Stimulated activated CD4-positive, alpha-beta T cell treated with anti-CD3 and anti-CD28 coated beads, Interleukin-12 subunit alpha, Interleukin-12 subunit beta, amount 100 ng/mL, for 4 hours (primary cell): ENCODE data around the gene CARMIL1.

Source experiments
- DNase-seq: peaks from one replicate; pipeline ENCODE4 v3.0.0-alpha.2; 2020

Gene CARMIL1

DNA sequence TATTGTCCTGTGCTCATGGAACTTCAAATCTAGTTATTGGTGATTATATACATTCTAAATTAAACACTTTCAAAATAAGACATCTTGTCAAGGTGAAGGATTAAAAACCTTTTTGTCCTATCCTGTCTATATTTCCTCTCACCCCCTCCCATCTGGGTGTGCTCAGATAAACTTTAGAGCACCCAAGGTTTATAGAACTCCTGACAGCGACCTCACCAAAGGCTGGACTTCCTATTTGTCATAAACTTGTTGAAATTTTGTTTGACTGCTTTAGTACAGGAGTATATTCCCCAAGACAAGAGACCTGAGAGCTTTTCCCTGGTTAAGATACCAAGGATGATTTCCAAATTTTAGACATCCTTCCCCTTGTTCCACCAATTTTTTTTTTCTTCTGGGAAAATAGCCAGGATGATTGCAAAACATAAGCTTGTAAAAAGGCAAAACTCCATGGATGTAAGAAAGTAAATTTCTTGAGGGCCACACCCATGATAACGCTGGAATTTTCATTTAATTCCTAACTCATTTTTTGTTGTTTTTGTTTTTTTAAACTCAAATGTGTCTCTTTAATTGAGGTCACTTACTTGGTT, 33.0 kb downstream of the CARMIL1 start:
- DNase-seq = no peak

- no peak for DNase-seq
These were observed 33.5 kb downstream of the CARMIL1 start for GRCh38 chr6:25312703-25313102.

DNA sequence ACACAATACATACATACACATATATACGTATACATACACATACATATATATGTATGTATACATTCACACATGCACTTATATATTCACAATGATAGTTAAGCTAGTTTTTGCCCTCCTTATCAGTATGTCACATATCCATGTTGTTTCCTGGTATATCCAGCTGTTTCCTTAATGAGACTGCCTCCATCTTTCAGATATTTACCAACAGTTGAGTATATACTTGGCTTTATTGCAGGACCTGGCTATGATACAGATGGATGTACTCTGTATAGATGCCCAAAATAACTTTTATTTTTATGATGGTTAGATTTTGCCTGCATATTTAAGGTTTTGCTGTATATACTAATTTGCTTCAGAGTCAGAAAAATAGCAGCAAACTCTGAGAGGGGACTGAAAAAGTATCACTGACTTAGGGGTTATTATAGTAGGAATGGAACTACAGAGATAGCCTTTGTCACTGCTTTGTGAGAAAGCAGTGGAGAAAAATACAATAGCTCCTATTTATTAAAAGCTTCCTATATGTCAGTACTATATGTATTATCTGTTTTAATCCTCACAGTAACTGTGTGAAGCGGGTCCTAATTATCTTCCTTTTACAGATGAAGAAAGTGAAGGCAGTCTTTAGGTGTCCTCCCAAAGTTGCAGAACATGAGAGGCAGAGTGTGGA, 35.5 kb downstream of the CARMIL1 start:
- DNase-seq = no peak

DNA sequence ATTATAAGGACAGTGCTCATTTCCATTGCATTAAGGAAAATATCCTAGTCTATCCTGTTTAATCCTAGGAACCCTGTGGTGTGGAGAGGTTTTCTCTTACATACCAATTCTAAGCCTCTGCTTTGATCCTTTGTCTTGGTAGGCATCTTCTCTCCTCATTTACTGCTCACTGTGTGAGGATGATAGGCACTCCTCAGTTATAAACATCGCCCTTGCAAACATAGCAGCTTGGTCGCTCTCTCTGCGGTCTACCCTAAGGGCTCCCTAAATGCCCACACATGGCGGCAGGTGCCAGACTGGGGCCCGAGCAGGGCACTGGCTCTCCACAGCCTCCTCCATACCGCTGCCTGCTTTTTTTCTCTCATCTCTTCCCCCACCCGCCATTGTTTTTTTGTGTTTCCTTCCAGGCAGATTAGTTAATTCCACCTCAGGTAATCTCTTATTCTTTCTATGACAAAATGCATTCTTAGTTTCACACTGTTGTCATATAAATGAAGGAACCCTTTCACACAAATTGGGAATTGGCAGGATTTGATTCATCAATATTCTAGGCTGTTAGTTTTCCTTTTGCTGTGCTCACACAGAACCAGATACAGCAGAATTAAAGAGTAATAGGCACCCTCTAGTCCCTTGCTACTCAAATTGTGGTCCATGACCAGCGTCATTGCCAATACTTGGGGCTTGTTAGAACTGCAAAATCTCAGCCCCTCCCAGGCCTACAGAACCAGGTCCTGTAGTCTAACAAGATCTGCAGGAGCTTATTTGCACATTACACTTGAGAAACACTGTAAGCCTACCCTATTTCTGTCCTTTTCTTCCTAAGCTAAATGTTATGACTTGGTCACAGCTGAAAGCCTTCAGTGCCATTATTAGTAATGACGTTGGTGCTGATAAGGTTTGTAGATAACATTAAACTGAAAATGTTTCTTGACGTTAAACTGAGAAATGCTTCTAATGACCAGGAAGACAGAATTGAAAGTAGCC, 36.3 kb downstream of the CARMIL1 start:
- DNase-seq = no peak

GRCh38 chr6:25316626-25317025, 37.5 kb downstream of the CARMIL1 start:
- no peak for DNase-seq

- DNase-seq = no peak
These were observed 39.4 kb downstream of the CARMIL1 start for GRCh38 chr6:25318589-25318988.

GRCh38 chr6:25320459-25320858, 41.3 kb downstream of the CARMIL1 start:
- no peak for DNase-seq

GRCh38 chr6:25322692-25323091, 43.5 kb downstream of the CARMIL1 start:
- no peak for DNase-seq

DNA sequence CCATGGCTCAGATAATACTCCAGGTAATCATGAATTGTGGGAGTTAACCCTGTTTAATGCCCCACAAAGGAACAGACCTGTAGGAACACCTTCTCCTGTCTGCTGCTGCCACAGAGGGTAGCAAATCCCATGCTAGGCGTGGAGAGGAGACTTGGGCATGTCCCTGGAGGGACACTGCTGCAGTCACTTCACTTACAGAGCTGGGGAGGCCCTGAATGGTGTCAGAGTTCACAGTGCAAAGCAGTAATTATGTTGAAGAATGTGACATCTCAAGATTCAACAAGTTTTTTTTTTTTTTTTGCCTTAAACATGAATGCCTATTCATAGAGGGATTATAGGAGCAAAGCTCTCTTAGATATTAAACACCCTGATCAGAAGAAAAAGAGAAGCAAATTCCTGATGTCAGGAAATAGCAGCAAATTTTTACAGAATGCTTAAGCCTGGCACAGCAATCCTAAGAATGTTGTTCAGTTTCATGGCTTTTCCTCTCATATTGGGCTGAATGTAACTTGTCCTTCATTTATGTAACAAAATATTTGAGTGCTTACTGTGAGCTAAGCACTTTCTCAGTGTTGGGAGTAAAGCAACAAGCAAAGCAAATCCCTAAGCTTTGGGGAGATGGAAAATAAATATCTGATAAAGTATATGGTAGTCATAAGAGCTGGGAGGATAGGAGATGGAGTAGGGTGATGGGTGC, 45.0 kb downstream of the CARMIL1 start:
- no peak for DNase-seq

- no peak for DNase-seq
These were observed 47.0 kb downstream of the CARMIL1 start for GRCh38 chr6:25326126-25326525.

DNA sequence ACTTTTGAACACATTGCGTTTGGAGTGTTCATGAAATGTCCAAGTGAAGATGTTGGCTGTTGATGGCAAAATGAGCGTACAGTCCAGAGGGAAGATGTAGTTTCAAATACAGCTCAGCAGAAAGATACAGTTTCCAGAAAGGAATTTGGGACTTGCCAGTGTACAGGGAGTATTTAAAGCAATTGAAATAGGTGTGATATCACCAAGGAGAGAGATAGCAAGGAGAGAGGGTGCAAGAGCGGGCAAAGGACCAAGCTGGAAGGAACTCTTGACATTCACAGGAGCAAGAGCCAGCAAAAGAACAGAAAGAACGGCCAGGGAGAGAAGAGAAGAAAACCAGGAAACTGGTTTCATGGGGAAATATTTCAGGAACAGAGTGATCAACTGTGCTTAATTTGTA, 47.8 kb downstream of the CARMIL1 start:
- DNase-seq = no peak

DNA sequence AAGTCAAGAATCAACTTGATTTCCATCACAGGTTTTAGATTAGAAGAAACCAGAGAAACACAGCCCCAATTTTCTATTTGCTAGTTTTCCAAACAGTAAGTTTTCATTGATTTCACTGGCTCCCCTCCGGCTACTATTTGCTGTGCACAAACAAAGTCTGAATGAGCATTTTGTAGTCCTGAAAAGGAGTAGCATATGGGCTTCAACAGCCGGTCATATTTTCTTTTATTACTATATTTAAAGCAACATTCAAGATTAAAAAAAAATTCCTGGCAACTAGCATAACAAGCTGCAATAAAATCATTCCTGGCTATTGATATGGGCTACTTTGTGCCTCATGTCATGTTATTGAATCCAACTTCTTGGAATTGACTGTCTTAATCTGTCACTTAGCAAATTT, 48.3 kb downstream of the CARMIL1 start:
- DNase-seq = no peak

DNA sequence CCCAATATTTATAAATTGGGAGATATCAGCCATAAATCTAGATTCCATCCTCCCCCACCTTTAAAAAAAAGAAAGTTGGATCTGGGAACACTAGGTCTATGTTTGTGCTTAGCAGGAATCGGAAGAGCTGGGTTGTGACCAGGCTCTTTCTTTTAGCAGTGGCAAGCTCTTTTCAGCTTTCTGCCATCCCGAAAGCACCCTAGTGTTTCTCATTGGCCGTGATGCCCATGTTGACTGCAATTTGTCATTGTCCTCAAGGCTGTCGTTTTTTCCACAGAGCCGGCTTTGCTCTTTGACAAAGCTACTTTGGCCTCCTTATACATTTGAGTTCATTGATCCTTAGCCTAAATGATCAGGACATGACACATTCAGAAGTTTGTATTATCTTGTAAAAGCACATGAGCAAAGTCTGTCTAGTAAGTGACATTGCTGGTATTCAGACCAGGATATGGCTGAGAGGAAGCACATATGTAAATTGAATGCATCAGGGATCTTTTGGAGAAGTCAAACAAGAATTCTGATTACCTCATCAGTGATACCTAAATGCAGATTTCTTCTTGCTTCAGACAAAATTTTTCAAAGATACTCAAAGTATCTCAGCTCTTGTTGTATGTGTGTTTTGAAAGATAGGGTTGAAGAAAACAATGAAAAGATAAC, 50.1 kb downstream of the CARMIL1 start:
- DNase-seq = no peak

DNA sequence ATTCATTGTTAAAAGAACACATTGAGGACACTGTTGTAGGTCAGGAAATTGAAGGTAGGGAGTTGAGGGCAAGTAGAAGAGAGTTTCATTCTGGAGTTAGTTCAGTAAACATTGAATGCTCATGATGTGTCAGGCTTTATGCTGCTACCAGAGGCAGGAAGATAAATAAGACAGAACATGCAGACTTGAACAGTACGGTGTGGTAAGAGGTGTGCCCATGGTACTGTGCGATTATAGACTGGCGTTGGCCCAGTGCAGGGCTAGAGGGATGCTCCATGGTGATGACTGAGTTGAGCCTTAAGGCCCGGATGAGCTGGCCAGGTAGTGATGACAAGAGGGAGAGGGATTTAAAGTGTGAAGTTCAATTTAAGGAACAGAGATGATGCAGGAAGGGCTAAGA, 50.8 kb downstream of the CARMIL1 start:
- DNase-seq = no peak

- DNase-seq = no peak
These were observed 51.9 kb downstream of the CARMIL1 start for GRCh38 chr6:25330796-25331685.

- DNase-seq = no peak
These were observed 53.0 kb downstream of the CARMIL1 start for GRCh38 chr6:25332165-25332564.

DNA sequence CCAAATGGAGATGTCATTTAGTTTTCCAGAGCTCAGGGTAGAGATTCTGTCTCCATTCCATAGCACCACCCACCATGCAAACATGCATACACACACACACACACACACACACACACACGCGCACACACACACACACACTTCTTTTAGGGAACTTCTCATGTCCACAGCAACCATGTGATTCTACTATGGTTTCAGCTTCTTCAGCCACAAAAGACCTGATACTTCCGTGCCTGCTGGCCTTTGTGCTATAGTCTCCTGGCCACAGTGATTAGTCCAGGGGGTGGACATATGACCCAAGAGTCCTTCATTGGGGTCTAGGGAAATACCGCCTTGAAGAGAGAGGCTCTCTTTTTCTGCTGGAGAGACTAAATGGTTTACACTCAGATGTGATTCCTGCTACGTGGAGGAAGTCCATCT, 53.5 kb downstream of the CARMIL1 start:
- no peak for DNase-seq

- no peak for DNase-seq
These were observed 54.3 kb downstream of the CARMIL1 start for GRCh38 chr6:25333471-25333870.

GRCh38 chr6:25334793-25335192, 55.6 kb downstream of the CARMIL1 start:
- DNase-seq = no peak

GRCh38 chr6:25336996-25337395, 57.8 kb downstream of the CARMIL1 start:
- DNase-seq = no peak

DNA sequence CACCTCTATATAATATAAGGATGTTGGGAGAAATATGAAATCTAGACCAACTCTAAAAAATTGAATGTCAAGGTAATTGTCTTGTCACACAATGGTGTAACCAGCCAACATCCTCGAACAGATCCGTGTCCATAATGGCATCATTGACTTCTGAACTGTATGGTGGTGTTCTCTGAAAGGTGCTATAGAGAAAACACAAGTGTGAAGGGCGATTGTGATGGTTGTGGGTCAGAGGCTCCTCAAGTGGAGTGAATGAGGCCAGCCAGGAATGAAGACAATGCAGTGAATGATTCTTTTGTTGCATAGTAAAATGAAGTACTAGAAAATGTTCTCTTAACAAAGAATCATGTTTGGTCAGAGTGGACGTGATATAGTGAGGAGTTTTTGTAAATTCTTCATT, 58.3 kb downstream of the CARMIL1 start:
- no peak for DNase-seq
